RWPE2 (cell line): ENCODE measurements around the gene KPTN.

Experiments used
- ATAC-seq: fragments of 200-7000 bp; cut with Tn5 transposase; 3 replicates; pipeline ENCODE4 v1.9.1; 2021; ENCODE audit warnings: low read depth
- DNase-seq: peaks from one replicate; pipeline ENCODE4 v3.0.0-alpha.2; 2020; ENCODE audit warnings: low spot score
- H3K27ac ChIP-seq: fragments of 450-650 bp; 2 replicates; pipeline ENCODE4 v1.5.1; 2017; ENCODE audit warnings: mild to moderate bottlenecking; ENCODE audit not compliant: poor library complexity, severe bottlenecking
- H3K27me3 ChIP-seq: fragments of 250-450 bp; sonication (Bioruptor Pico); 2 replicates; pipeline ENCODE4 v1.5.1; 2021; ENCODE audit warnings: mild to moderate bottlenecking, moderate library complexity; ENCODE audit not compliant: insufficient read depth, poor library complexity, severe bottlenecking
- H3K36me3 ChIP-seq: fragments of 250-450 bp; sonication (Bioruptor Pico); 2 replicates; pipeline ENCODE4 v1.5.1; 2020; ENCODE audit warnings: low read depth, mild to moderate bottlenecking, moderate library complexity
- H3K4me1 ChIP-seq: fragments of 250-450 bp; sonication (Bioruptor Pico); 2 replicates; pipeline ENCODE4 v1.5.1; 2021; ENCODE audit warnings: mild to moderate bottlenecking, moderate library complexity; ENCODE audit not compliant: insufficient read depth, poor library complexity, severe bottlenecking
- H3K4me3 ChIP-seq: fragments of 250-450 bp; sonication (Bioruptor Pico); 2 replicates; pipeline ENCODE4 v1.5.1; 2021; ENCODE audit warnings: mild to moderate bottlenecking, moderate library complexity; ENCODE audit not compliant: severe bottlenecking
- H3K9me3 ChIP-seq: fragments of 250-450 bp; sonication (Bioruptor Pico); 2 replicates; pipeline ENCODE4 v1.5.1; 2021; ENCODE audit warnings: mild to moderate bottlenecking, moderate library complexity; ENCODE audit not compliant: severe bottlenecking
- TF ChIP-seq, protein P1 (sequence below): fragments of 450-650 bp; IDR thresholded peaks from one replicate; pipeline ENCODE4 v1.5.1; 2017; ENCODE audit warnings: mild to moderate bottlenecking, moderate library complexity; ENCODE audit not compliant: poor library complexity, severe bottlenecking

Gene KPTN

DNA sequence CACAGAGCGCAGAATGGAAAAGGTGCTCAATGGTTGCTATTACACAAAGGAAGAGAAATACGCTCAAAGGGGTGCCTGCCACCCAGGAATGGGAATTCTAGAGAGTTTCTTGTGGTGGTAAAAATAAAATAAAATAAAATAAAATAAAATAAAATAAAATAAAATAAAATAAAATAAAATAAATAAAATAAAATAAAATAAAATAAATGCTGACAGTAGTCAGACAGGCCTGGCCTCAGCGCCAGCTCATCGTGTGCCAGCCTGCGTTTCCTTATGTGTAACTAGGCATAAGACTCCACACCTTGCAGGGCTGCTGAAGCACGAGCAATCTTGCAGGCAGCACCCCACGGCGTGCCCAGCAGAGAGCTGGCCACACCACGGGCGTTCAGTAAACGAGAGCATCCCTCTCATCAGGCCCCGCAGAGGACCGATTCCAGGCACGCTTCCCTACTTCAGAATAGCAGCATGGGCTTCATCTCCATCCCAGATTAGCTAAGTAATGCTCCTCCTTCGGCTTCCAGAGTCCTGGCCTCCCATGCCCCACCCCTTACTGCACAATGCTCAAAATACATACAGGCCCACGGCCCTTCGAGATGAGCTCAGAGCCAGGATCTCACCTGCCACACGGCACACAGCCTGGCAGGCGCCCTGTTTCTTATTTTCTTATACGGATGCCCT, 25.3 kb upstream of the KPTN start:
- H3K4me1 ChIP-seq, result peaks cover 28% of the 10 kb centered on the region
- H3K27me3 ChIP-seq, result no peaks in the 10 kb centered on the region
- H3K27ac ChIP-seq, result peak overlapping the region; percentile 70
- H3K4me3 ChIP-seq, result no peak overlapping the region
- H3K36me3 ChIP-seq, result peaks cover 15% of the 10 kb centered on the region; the same call in 1 of the 2 replicates
- H3K9me3 ChIP-seq, result no peaks in the 10 kb centered on the region
- TF ChIP-seq, protein P1, sequence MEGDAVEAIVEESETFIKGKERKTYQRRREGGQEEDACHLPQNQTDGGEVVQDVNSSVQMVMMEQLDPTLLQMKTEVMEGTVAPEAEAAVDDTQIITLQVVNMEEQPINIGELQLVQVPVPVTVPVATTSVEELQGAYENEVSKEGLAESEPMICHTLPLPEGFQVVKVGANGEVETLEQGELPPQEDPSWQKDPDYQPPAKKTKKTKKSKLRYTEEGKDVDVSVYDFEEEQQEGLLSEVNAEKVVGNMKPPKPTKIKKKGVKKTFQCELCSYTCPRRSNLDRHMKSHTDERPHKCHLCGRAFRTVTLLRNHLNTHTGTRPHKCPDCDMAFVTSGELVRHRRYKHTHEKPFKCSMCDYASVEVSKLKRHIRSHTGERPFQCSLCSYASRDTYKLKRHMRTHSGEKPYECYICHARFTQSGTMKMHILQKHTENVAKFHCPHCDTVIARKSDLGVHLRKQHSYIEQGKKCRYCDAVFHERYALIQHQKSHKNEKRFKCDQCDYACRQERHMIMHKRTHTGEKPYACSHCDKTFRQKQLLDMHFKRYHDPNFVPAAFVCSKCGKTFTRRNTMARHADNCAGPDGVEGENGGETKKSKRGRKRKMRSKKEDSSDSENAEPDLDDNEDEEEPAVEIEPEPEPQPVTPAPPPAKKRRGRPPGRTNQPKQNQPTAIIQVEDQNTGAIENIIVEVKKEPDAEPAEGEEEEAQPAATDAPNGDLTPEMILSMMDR, result no peak
- DNase-seq (no peak), ATAC-seq (peak; percentile 10; the same call in 2 of the 3 replicates)

DNA sequence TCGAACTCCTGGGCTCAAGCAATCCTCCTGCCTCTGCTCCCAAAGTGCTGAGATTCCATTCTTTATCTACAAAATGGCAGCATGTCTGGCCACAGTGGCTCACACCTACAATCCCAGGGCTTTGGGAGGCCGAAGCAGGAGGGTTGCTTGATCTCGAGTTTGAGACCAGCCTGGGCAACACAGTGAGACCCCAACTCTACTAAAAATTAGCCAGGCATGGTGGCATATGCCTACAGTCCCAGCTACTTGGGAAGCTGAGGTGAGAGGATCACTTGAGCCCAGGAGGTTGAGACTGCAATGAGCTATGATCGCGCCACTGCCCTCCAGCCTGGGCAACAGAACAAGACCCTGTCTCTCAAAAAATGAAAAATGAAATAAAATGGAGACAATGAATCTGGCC, 24.7 kb upstream of the KPTN start:
- Histone ChIP-seq H3K27ac (no peak overlapping the region), H3K4me1 (peaks cover 28% of the 10 kb centered on the region)
- TF ChIP-seq, protein P1, result no peak

GRCh38 chr19:47507924-47508553, 24.0 kb upstream of the KPTN start:
- peaks cover 23% of the 10 kb centered on the region for H3K36me3 ChIP-seq
- no peak for DNase-seq
- H3K27ac ChIP-seq, result no peak overlapping the region
- H3K9me3 ChIP-seq, result no peaks in the 10 kb centered on the region
- no peak for ATAC-seq
- TF ChIP-seq, protein P1, result no peak
- peaks cover 24% of the 10 kb centered on the region for H3K4me1 ChIP-seq
- H3K4me3 ChIP-seq, result no peak overlapping the region
- no peaks in the 10 kb centered on the region for H3K27me3 ChIP-seq

More for the DNA sequence above, 24.7 kb upstream of the KPTN start:
- no peaks in the 10 kb centered on the region for H3K27me3 ChIP-seq
- DNase-seq (no peak), ATAC-seq (no peak)
- no peaks in the 10 kb centered on the region for H3K9me3 ChIP-seq
- H3K4me3 ChIP-seq, result no peak overlapping the region
- peaks cover 16% of the 10 kb centered on the region for H3K36me3 ChIP-seq

- H3K36me3 ChIP-seq, result peaks cover 31% of the 10 kb centered on the region
- no peak overlapping the region for H3K27ac ChIP-seq
- no peak overlapping the region for H3K4me3 ChIP-seq
- no peaks in the 10 kb centered on the region for H3K9me3 ChIP-seq
- ATAC-seq (no peak), DNase-seq (no peak)
- H3K4me1 ChIP-seq, result peaks cover 15% of the 10 kb centered on the region
- TF ChIP-seq, protein P1, result no peak
- no peaks in the 10 kb centered on the region for H3K27me3 ChIP-seq
These were observed 23.0 kb upstream of the KPTN start for GRCh38 chr19:47507012-47507411.

- peaks cover 31% of the 10 kb centered on the region for H3K36me3 ChIP-seq
- no peaks in the 10 kb centered on the region for H3K9me3 ChIP-seq
- H3K27ac ChIP-seq, result no peak overlapping the region
- no peak for DNase-seq
- no peaks in the 10 kb centered on the region for H3K27me3 ChIP-seq
- H3K4me3 ChIP-seq, result no peak overlapping the region
- no peak for ATAC-seq
- TF ChIP-seq, protein P1, result no peak
- H3K4me1 ChIP-seq, result peaks cover 15% of the 10 kb centered on the region
These were observed 22.4 kb upstream of the KPTN start for GRCh38 chr19:47506459-47506858.
